Activated T-cell treated with anti-CD3 and anti-CD28 coated beads, Interleukin-2, amount 50 U/mL, for 24 hours (primary cell): ENCODE results near the gene ARHGAP6.

ENCODE experiments used
- DNase-seq: peaks from one replicate; pipeline ENCODE4 v3.0.0-alpha.2; 2020
- H3K27ac Mint-ChIP-seq: 2 replicates; pipeline ENCODE4 v1.8.0; 2020; ENCODE audit warnings: mild to moderate bottlenecking, mixed read lengths
- H3K27me3 Mint-ChIP-seq: 2 replicates; pipeline ENCODE4 v1.8.0; 2020; ENCODE audit warnings: mixed read lengths
- H3K36me3 Mint-ChIP-seq: 2 replicates; pipeline ENCODE4 v1.8.0; 2020; ENCODE audit warnings: low read depth, mixed read lengths
- H3K4me1 Mint-ChIP-seq: 2 replicates; pipeline ENCODE4 v1.8.0; 2020; ENCODE audit warnings: low read depth, mixed read lengths
- H3K4me3 Mint-ChIP-seq: 2 replicates; pipeline ENCODE4 v1.8.0; 2020; ENCODE audit warnings: mild to moderate bottlenecking, moderate library complexity, mixed read lengths
- H3K9me3 Mint-ChIP-seq: 2 replicates; pipeline ENCODE4 v1.8.0; 2020; ENCODE audit warnings: mixed read lengths

ARHGAP6 gene

DNA sequence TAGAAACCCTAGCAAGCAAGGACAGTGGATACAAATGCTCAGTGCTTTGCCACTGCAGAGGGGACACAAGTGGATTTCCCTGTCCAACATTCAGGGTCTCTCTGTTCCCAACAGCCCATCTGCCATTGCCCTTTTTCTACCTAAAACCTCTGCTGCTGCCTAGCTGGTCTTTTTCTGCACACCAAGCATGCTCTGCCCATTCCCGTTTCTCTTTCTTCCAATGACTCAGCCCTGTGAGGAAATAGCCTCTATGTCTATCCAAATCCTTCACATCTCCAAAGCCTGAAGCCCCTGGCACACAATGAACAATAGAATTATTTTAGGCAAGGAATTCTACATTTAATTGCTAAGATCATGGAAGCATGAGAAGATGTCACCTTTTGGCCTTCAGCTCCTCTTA is 378.2 kb downstream of the ARHGAP6 start:
- Mint-ChIP-seq H3K4me1 (no peaks in the 10 kb centered on the region), H3K36me3 (no peaks in the 10 kb centered on the region), H3K27me3 (peaks cover 35% of the 10 kb centered on the region), H3K27ac (no peak overlapping the region), H3K4me3 (no peak overlapping the region), H3K9me3 (no peaks in the 10 kb centered on the region)
- DNase-seq: no peak

DNA sequence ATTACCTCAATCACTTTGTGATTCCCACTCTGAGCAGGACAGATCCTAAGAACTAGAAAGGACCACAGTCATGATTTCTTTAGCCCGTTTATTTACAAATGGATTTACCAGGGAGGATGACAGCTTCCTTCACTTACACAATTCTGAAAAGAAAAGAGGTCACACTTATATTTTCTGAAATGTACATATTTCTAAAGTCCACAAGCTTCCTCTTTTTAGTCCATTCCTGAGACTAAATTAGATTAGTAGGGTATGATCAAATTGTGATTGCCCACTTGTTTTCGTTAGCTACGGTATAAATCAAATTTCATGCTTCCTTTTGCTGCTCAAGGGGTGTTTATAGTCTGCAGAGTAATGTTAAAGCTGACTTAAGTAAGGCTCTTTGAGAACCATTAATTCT is 380.1 kb downstream of the ARHGAP6 start:
- Mint-ChIP-seq H3K9me3 (no peaks in the 10 kb centered on the region), H3K27me3 (peaks cover 42% of the 10 kb centered on the region), H3K27ac (no peak overlapping the region), H3K36me3 (no peaks in the 10 kb centered on the region), H3K4me3 (no peak overlapping the region), H3K4me1 (no peaks in the 10 kb centered on the region)
- DNase-seq: no peak

DNA sequence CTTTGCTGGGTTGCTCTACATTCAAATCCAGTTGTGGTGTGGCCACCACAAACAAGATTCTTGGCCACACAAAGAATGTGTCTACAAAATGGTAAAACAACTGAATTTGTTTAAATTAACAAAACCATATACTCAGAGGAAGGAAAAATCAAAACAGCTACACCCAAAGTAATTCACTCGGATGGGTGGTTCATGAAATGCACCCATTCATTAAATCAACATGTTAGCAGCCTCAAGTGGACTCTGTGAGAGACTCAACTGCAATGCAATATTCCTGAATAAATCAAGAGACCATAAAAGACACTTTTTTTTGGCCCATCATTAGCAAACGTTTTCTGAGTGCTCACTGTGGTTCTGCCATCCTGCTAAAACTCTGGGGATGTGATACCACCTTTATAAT is 383.7 kb downstream of the ARHGAP6 start:
- H3K4me1 Mint-ChIP-seq: no peaks in the 10 kb centered on the region
- H3K9me3 Mint-ChIP-seq: no peaks in the 10 kb centered on the region
- no peak overlapping the region for H3K4me3 Mint-ChIP-seq
- H3K27ac Mint-ChIP-seq: no peak overlapping the region
- H3K36me3 Mint-ChIP-seq: no peaks in the 10 kb centered on the region
- DNase-seq: no peak
- H3K27me3 Mint-ChIP-seq: peaks cover 30% of the 10 kb centered on the region

GRCh38 chrX:11273544-11273943 is 392.2 kb downstream of the ARHGAP6 start:
- no peaks in the 10 kb centered on the region for H3K36me3 Mint-ChIP-seq
- no peaks in the 10 kb centered on the region for H3K4me1 Mint-ChIP-seq
- no peak overlapping the region for H3K4me3 Mint-ChIP-seq
- H3K9me3 Mint-ChIP-seq: no peaks in the 10 kb centered on the region
- peaks cover 35% of the 10 kb centered on the region for H3K27me3 Mint-ChIP-seq
- DNase-seq: no peak
- H3K27ac Mint-ChIP-seq: no peak overlapping the region

GRCh38 chrX:11272863-11273262 is 392.9 kb downstream of the ARHGAP6 start:
- Mint-ChIP-seq H3K36me3 (no peaks in the 10 kb centered on the region), H3K9me3 (no peaks in the 10 kb centered on the region), H3K4me1 (no peaks in the 10 kb centered on the region), H3K27me3 (peaks cover 29% of the 10 kb centered on the region), H3K27ac (no peak overlapping the region), H3K4me3 (no peak overlapping the region)
- DNase-seq: no peak

- Mint-ChIP-seq H3K4me3 (no peak overlapping the region), H3K36me3 (no peaks in the 10 kb centered on the region), H3K27me3 (peaks cover 27% of the 10 kb centered on the region), H3K4me1 (no peaks in the 10 kb centered on the region), H3K27ac (no peak overlapping the region), H3K9me3 (no peaks in the 10 kb centered on the region)
- no peak for DNase-seq
These were observed 393.4 kb downstream of the ARHGAP6 start for GRCh38 chrX:11272290-11272689.

GRCh38 chrX:11269996-11270395 is 395.7 kb downstream of the ARHGAP6 start:
- H3K4me3 Mint-ChIP-seq: no peak overlapping the region

DNA sequence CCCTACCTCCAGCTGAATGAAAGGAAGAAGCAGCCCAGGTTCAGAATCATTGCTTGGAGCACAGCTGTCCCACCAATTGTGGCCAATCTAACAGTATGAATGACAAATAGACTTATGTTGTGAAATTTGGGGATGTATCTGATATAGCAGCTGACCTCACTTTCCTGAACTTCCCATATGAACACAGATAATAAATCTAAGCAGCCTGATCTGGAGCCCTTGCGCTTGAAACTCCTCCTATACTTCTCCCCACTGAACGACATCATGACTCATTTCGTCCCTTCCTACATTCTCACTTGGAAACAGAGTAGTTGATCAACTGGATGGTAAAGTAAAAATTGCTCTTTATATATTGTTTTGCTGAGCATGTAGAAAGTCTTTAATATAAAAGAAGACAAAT is 396.7 kb downstream of the ARHGAP6 start:
- DNase-seq: no peak
- Mint-ChIP-seq H3K4me1 (no peaks in the 10 kb centered on the region), H3K27me3 (peaks cover 18% of the 10 kb centered on the region), H3K27ac (no peak overlapping the region), H3K9me3 (no peaks in the 10 kb centered on the region), H3K4me3 (no peak overlapping the region), H3K36me3 (no peaks in the 10 kb centered on the region)

More at GRCh38 chrX:11269996-11270395, 395.7 kb downstream of the ARHGAP6 start:
- Mint-ChIP-seq H3K27ac (no peak overlapping the region), H3K36me3 (no peaks in the 10 kb centered on the region), H3K27me3 (peaks cover 22% of the 10 kb centered on the region), H3K9me3 (no peaks in the 10 kb centered on the region), H3K4me1 (no peaks in the 10 kb centered on the region)
- no peak for DNase-seq

DNA sequence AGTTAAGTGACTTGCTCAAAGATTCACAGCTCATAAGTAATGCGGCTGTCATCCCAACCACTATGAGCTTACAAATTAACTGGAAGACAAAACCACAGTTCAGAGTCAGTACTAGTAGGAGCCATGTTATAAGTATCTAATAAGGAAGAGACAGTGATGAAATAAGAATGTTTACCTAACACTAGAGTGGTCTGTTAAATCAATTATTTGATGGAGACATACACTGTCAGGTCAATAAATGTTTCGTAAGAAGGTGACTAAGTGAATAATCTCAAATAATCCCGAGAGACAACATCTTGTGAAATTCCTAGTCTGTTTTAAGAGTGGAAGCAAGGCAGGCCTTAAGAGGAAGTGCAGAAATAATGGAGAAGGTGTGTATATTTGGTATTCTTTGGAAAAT is 398.3 kb downstream of the ARHGAP6 start:
- DNase-seq: no peak
- H3K9me3 Mint-ChIP-seq: no peaks in the 10 kb centered on the region
- H3K27ac Mint-ChIP-seq: no peak overlapping the region
- H3K36me3 Mint-ChIP-seq: no peaks in the 10 kb centered on the region
- no peaks in the 10 kb centered on the region for H3K4me1 Mint-ChIP-seq
- H3K4me3 Mint-ChIP-seq: no peak overlapping the region
- peaks cover 11% of the 10 kb centered on the region for H3K27me3 Mint-ChIP-seq

GRCh38 chrX:11266573-11267003 is 399.1 kb downstream of the ARHGAP6 start:
- Mint-ChIP-seq H3K36me3 (no peaks in the 10 kb centered on the region), H3K27ac (no peak overlapping the region), H3K4me3 (no peak overlapping the region), H3K4me1 (no peaks in the 10 kb centered on the region), H3K9me3 (no peaks in the 10 kb centered on the region), H3K27me3 (peaks cover 12% of the 10 kb centered on the region)
- no peak for DNase-seq

- Mint-ChIP-seq H3K36me3 (no peaks in the 10 kb centered on the region), H3K27me3 (peaks cover 15% of the 10 kb centered on the region), H3K9me3 (no peaks in the 10 kb centered on the region), H3K4me3 (no peak overlapping the region), H3K27ac (no peak overlapping the region), H3K4me1 (no peaks in the 10 kb centered on the region)
- DNase-seq: no peak
These were observed 400.4 kb downstream of the ARHGAP6 start for GRCh38 chrX:11265352-11265751.

DNA sequence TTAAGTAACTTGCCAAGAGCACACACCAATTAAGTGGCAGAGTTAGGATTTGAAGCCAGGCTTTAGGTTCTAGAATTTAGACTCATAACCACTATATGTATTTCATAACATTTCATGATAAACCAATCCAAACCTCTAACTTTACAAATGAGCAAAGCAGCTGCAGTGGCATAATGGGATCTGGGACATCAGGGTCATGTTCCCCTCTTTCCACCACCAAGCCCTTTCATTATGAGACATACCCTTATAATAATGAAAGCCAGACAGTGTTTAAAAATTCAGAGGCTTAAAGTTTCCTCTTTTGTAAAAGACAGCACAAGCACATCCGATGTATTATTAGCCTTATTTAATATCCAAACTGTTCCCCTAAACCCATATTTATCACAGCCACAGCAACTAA is 400.8 kb downstream of the ARHGAP6 start:
- no peak overlapping the region for H3K27ac Mint-ChIP-seq
- H3K4me1 Mint-ChIP-seq: no peaks in the 10 kb centered on the region
- peaks cover 15% of the 10 kb centered on the region for H3K27me3 Mint-ChIP-seq
- DNase-seq: no peak
- H3K4me3 Mint-ChIP-seq: no peak overlapping the region
- H3K36me3 Mint-ChIP-seq: no peaks in the 10 kb centered on the region
- H3K9me3 Mint-ChIP-seq: no peaks in the 10 kb centered on the region

GRCh38 chrX:11261260-11261659 is 404.5 kb downstream of the ARHGAP6 start:
- DNase-seq: no peak
- Mint-ChIP-seq H3K4me3 (no peak overlapping the region), H3K36me3 (no peaks in the 10 kb centered on the region), H3K9me3 (no peaks in the 10 kb centered on the region), H3K27ac (no peak overlapping the region), H3K27me3 (peaks cover 14% of the 10 kb centered on the region), H3K4me1 (no peaks in the 10 kb centered on the region)

DNA sequence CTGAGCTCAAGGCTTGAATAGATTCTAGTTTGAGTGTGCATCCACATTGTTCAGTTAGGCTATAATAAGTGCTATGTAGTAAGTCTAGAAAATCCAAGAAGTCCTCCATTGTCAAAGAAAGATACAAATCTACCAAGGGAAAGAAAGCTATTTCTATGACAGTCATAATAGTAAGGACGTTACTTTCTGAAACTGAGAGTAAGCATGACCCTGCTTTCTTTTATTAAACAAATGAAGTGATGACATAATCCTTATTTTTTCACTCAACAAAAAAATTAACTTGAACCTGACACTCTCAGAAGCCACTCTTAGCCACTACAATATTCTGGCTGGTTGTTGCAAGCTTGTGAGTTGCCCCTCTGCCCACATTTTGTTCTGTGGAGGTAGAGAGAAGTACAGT is 406.3 kb downstream of the ARHGAP6 start:
- Mint-ChIP-seq H3K27me3 (peaks cover 19% of the 10 kb centered on the region), H3K4me1 (no peaks in the 10 kb centered on the region), H3K4me3 (no peak overlapping the region), H3K27ac (no peak overlapping the region), H3K9me3 (no peaks in the 10 kb centered on the region), H3K36me3 (no peaks in the 10 kb centered on the region)
- DNase-seq: no peak

GRCh38 chrX:11257711-11258110 is 408.0 kb downstream of the ARHGAP6 start:
- Mint-ChIP-seq H3K9me3 (no peaks in the 10 kb centered on the region), H3K4me3 (no peak overlapping the region), H3K4me1 (no peaks in the 10 kb centered on the region), H3K36me3 (no peaks in the 10 kb centered on the region), H3K27ac (no peak overlapping the region), H3K27me3 (peaks cover 25% of the 10 kb centered on the region)
- no peak for DNase-seq

- peaks cover 26% of the 10 kb centered on the region for H3K27me3 Mint-ChIP-seq
- H3K36me3 Mint-ChIP-seq: no peaks in the 10 kb centered on the region
- H3K27ac Mint-ChIP-seq: no peak overlapping the region
- no peaks in the 10 kb centered on the region for H3K9me3 Mint-ChIP-seq
- no peak for DNase-seq
- no peak overlapping the region for H3K4me3 Mint-ChIP-seq
- H3K4me1 Mint-ChIP-seq: no peaks in the 10 kb centered on the region
These were observed 408.4 kb downstream of the ARHGAP6 start for GRCh38 chrX:11257290-11257689.
